A549 (cell line): Measurements from ENCODE around the gene SLC6A6. TPM values are rescaled to one million over a fixed set of nuclear protein-coding genes. Genes with fewer than 3 reads are reported as not detected.

Source experiments
- ATAC-seq, 2 experiments: fragments of 200-7000 bp in 1 of 2; fragments of >200 bp in 1 of 2; cut with Nextera tagmentation in 1 of 2; cut with Tn5 transposase in 1 of 2; 3 replicates each; pipeline versions ENCODE4 v1.8.0 to v1.9.1; 2018 to 2020; ENCODE audit warnings: mild to moderate bottlenecking in 1 of 2, moderate library complexity in 1 of 2
- CTCF ChIA-PET: fragments of 300-600 bp; sonication (Branson Sonifier 250); formaldehyde crosslinking; extraction: SDS; loops from one replicate; lab custom pipeline; 2021; ENCODE audit warnings: antibody characterized with exemption, inconsistent platforms; lab: Yijun Ruan, JAX
- POLR2A ChIA-PET: fragments of 350-600 bp; formaldehyde crosslinking; extraction: SDS; loops from one replicate; lab custom pipeline; 2021; ENCODE audit warnings: antibody characterized with exemption, inconsistent platforms; lab: Yijun Ruan, JAX
- DNase-seq, 2 experiments: peaks; one replicate each; pipeline versions ENCODE4 v3.0.0 to v3.0.0-alpha.2; 2011 to 2016; ENCODE audit warnings: low read depth in 1 of 2, low spot score in 1 of 2
- FAIRE-seq: peaks from 2 replicates; lab custom pipeline; 2011; peaks lifted over from hg19 to GRCh38; lab: Jason Lieb, UNC
- H3K27ac ChIP-seq, 2 experiments: fragments of >200 bp; sonication (Bioruptor Twin); formaldehyde crosslinking; 3 replicates each; pipeline ENCODE4 v1.5.1; 2016 to 2017
- H3K4me1 ChIP-seq: fragments of >200 bp; sonication (Bioruptor Twin); formaldehyde crosslinking; 3 replicates; pipeline ENCODE4 v1.6.1; 2016
- H3K4me2 ChIP-seq: fragments of >200 bp; sonication (Bioruptor Twin); formaldehyde crosslinking; 3 replicates; pipeline ENCODE4 v1.6.1; 2016
- H3K4me3 ChIP-seq: fragments of >200 bp; sonication (Bioruptor Twin); formaldehyde crosslinking; 3 replicates; pipeline ENCODE4 v1.5.1; 2016
- H3K9me3 ChIP-seq: fragments of >200 bp; sonication (Bioruptor Twin); formaldehyde crosslinking; 3 replicates; pipeline ENCODE4 v1.6.1; 2016
- BHLHE40 ChIP-seq: IDR thresholded peaks from 2 replicates; pipeline ENCODE4 v1.6.1; 2012; ENCODE audit warnings: low read depth, low read length, inconsistent platforms
- CEBPB ChIP-seq, 2 experiments: fragments of >200 bp in 1 of 2; sonication (Bioruptor Twin) in 1 of 2; formaldehyde crosslinking in 1 of 2; IDR thresholded peaks; 2 replicates each; pipeline ENCODE4 v1.6.1; 2012 to 2016
- CHD2 ChIP-seq: fragments of 150-350 bp; IDR thresholded peaks from 2 replicates; pipeline ENCODE4 v1.6.1; 2014; ENCODE audit warnings: low read length; ENCODE audit not compliant: partially characterized antibody
- CHD4 ChIP-seq: fragments of 200-600 bp; sonication (generic); IDR thresholded peaks from 2 replicates; pipeline ENCODE4 v1.6.1; 2016; ENCODE audit warnings: antibody characterized with exemption, mild to moderate bottlenecking, borderline replicate concordance
- EHF ChIP-seq: fragments of 250-450 bp; sonication (Bioruptor Pico); IDR thresholded peaks from 2 replicates; pipeline ENCODE4 v1.5.0; 2020; ENCODE audit warnings: mild to moderate bottlenecking
- EHMT2 ChIP-seq: fragments of 200-600 bp; sonication (generic); IDR thresholded peaks from 2 replicates; pipeline ENCODE4 v1.6.1; 2016; ENCODE audit warnings: antibody characterized with exemption, low read depth, mild to moderate bottlenecking, moderate library complexity
- ESRRA ChIP-seq: fragments of 150-350 bp; IDR thresholded peaks from 2 replicates; pipeline ENCODE4 v1.6.1; 2014; ENCODE audit warnings: mild to moderate bottlenecking, low read length, borderline replicate concordance
- FOSB ChIP-seq: fragments of 250-450 bp; sonication (Bioruptor Pico); IDR thresholded peaks from 2 replicates; pipeline ENCODE4 v1.5.0; 2020; ENCODE audit warnings: mild to moderate bottlenecking, moderate library complexity
- HDAC2 ChIP-seq: fragments of 200-600 bp; sonication (generic); IDR thresholded peaks from 2 replicates; pipeline ENCODE4 v1.6.1; 2016
- HOXB13 ChIP-seq: fragments of 250-450 bp; sonication (Bioruptor Pico); IDR thresholded peaks from 2 replicates; pipeline ENCODE4 v1.5.0; 2020; ENCODE audit warnings: low read depth, mild to moderate bottlenecking, moderate library complexity
- JUN ChIP-seq, 2 experiments: fragments of >200 bp; sonication (Bioruptor Twin); formaldehyde crosslinking; IDR thresholded peaks; 2 replicates in 1 of 2; 3 replicates in 1 of 2; pipeline ENCODE4 v1.6.1; 2016 to 2017
- JUNB ChIP-seq: fragments of >200 bp; sonication (Bioruptor Twin); formaldehyde crosslinking; IDR thresholded peaks from 2 replicates; pipeline ENCODE4 v1.6.1; 2016
- KDM5A ChIP-seq: fragments of 200-600 bp; sonication (generic); IDR thresholded peaks from 2 replicates; pipeline ENCODE4 v1.6.1; 2016; ENCODE audit warnings: antibody characterized with exemption, mild to moderate bottlenecking
- MAX ChIP-seq: IDR thresholded peaks from 2 replicates; pipeline ENCODE4 v1.6.1; 2012
- MYC ChIP-seq: IDR thresholded peaks from 2 replicates; pipeline ENCODE4 v1.6.1; 2012; ENCODE audit warnings: mild to moderate bottlenecking, inconsistent platforms, low read length, improper control_type of control experiment, borderline replicate concordance
- NFE2L2 ChIP-seq: fragments of 150-350 bp; conservative IDR thresholded peaks from 2 replicates; pipeline ENCODE4 v1.6.1; 2014; ENCODE audit warnings: low read length
- PBX3 ChIP-seq: IDR thresholded peaks from 2 replicates; pipeline ENCODE4 v1.6.1; 2012
- POLR2A ChIP-seq: IDR thresholded peaks from 2 replicates; pipeline ENCODE4 v1.6.1; 2012; ENCODE audit warnings: mild to moderate bottlenecking, low read length
- REST ChIP-seq: fragments of 200-600 bp; sonication (generic); IDR thresholded peaks from 2 replicates; pipeline ENCODE4 v1.6.1; 2016; ENCODE audit warnings: antibody characterized with exemption, mild to moderate bottlenecking, moderate library complexity
- RFX5 ChIP-seq: fragments of 450-650 bp; IDR thresholded peaks from 2 replicates; pipeline ENCODE4 v1.7.1; 2014; ENCODE audit warnings: antibody characterized with exemption, mild to moderate bottlenecking, moderate library complexity
- RNF2 ChIP-seq: fragments of 200-600 bp; sonication (generic); IDR thresholded peaks from 2 replicates; pipeline ENCODE4 v1.6.1; 2016; ENCODE audit warnings: low read depth, mild to moderate bottlenecking, antibody characterized with exemption, moderate library complexity, borderline replicate concordance
- SMC3 ChIP-seq: fragments of >200 bp; sonication (Bioruptor Twin); formaldehyde crosslinking; IDR thresholded peaks from 3 replicates; pipeline ENCODE4 v1.6.1; 2018; ENCODE audit warnings: inconsistent platforms
- SREBF2 ChIP-seq: fragments of 450-650 bp; IDR thresholded peaks from 2 replicates; pipeline ENCODE4 v1.6.1; 2014; ENCODE audit warnings: mild to moderate bottlenecking, moderate library complexity
- TP53 ChIP-seq: fragments of 250-450 bp; sonication (Bioruptor Pico); IDR thresholded peaks from 2 replicates; pipeline ENCODE4 v1.5.0; 2021; ENCODE audit warnings: mild to moderate bottlenecking, moderate library complexity
- ZFP36 ChIP-seq: fragments of 450-650 bp; IDR thresholded peaks from 2 replicates; pipeline ENCODE4 v1.6.1; 2014; ENCODE audit warnings: borderline replicate concordance; ENCODE audit not compliant: partially characterized antibody
- ZSCAN20 ChIP-seq: fragments of 250-450 bp; sonication (Bioruptor Pico); IDR thresholded peaks from 2 replicates; pipeline ENCODE4 v1.8.0; 2022; ENCODE audit warnings: mild to moderate bottlenecking, moderate library complexity
- WGBS: methylation state at CpG from one replicate; pipeline ENCODE4 v1.1.6; 2017; ENCODE audit errors: missing lambda C conversion rate; 5-methylcytosine and 5-hydroxymethylcytosine counted together
- polyA plus RNA-seq, 4 experiments: library from polyadenylated mRNA; depleted of rRNA in 3 of 4; stranded (reverse); fragments of >200 nt; fragmentation: RNase III in 1 of 4; extraction: RNeasy Plus Mini Kit Qiagen cat#74134 plus additional on column Dnase treatment in 1 of 4; gene quantifications; 2 replicates in 3 of 4; 3 replicates in 1 of 4; pipeline ENCODE4 v1.2.3, GENCODE V29; 2011 to 2017
- TF ChIP-seq, protein P1 (sequence below): fragments of 450-650 bp; IDR thresholded peaks from 2 replicates; pipeline ENCODE4 v1.6.1; 2014; ENCODE audit warnings: antibody characterized with exemption

Gene SLC6A6
- polyA plus RNA-seq, 2 of the 4 experiments (the other 2 are of a cell fraction), result 73.3 to 73.8 TPM

DNA sequence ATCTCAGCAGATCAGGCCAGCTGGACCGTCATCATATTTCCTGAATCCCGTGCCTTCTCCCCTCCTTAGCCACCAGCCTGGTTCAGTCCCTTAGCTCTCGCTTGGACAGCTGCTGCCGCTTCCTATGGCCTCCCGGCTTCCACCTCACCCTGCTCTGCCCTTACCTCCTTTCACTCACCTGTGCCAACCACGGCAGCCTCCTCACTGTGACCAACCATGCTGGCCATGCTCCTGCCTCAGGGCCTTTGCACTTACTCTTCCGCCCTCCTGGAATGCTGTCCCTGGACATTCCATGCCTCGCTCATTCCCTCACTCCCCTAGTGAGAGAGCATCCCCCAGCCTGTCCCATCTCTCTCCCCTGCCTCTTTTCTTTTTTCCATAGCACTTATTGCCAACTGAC lies 118.6 kb downstream of the SLC6A6 start:
- POLR2A ChIA-PET, result no interaction called here
- FAIRE-seq (no peak), DNase-seq (no peak), ATAC-seq (no peak)
- TF ChIP-seq HDAC2 (no peak), CHD4 (no peak)
- 68% methylated on average over 8 of the region's 8 CpGs for WGBS
- H3K4me1 ChIP-seq, result no peaks in the 10 kb centered on the region
- no peak overlapping the region for H3K4me2 ChIP-seq
- H3K4me3 ChIP-seq, result no peak overlapping the region
- H3K9me3 ChIP-seq, result no peaks in the 10 kb centered on the region
- CTCF ChIA-PET, result interaction anchor here (1.6 to 7.0 kb wide), 4 partner anchors 9 to 16 kb away, joined by 3 to 58 read pairs (median 6); no protein-coding TSS in a partner anchor
- H3K27ac ChIP-seq, result no peak overlapping the region

- WGBS, result 52% methylated on average over 7 of the region's 12 CpGs
- FAIRE-seq, result no peak
- no peak overlapping the region for H3K4me3 ChIP-seq
- ChIA-PET CTCF (interaction anchor here (1.6 to 7.0 kb wide), 3 partner anchors 9 to 13 kb away, joined by 3 to 58 read pairs (median 5); no protein-coding TSS in a partner anchor), POLR2A (no interaction called here)
- H3K9me3 ChIP-seq, result no peaks in the 10 kb centered on the region
- H3K27ac ChIP-seq, result no peak overlapping the region
- H3K4me2 ChIP-seq, result no peak overlapping the region
- DNase-seq, result no peak
- no peaks in the 10 kb centered on the region for H3K4me1 ChIP-seq
- no peak for ATAC-seq
- no peak for TF ChIP-seq RFX5
- TF ChIP-seq, protein P1, sequence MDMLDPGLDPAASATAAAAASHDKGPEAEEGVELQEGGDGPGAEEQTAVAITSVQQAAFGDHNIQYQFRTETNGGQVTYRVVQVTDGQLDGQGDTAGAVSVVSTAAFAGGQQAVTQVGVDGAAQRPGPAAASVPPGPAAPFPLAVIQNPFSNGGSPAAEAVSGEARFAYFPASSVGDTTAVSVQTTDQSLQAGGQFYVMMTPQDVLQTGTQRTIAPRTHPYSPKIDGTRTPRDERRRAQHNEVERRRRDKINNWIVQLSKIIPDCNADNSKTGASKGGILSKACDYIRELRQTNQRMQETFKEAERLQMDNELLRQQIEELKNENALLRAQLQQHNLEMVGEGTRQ, result no peak
- no peak for TF ChIP-seq EHF (CRISPR knock-in tag)
- TF ChIP-seq KDM5A, result no peak
- no peak for TF ChIP-seq RNF2
- TF ChIP-seq HOXB13 (CRISPR knock-in tag), result no peak
- no peak for TF ChIP-seq NFE2L2
- TF ChIP-seq MAX, result no peak
- TF ChIP-seq ESRRA, result no peak
- no peak for TF ChIP-seq REST
- TF ChIP-seq JUN (IDR thresholded peaks at IDR 0.05), result no peak
- no peak for TF ChIP-seq JUNB
- no peak for TF ChIP-seq POLR2A
- TF ChIP-seq SMC3, result no peak
- TF ChIP-seq HDAC2, result no peak
- no peak for TF ChIP-seq MYC
- no peak for TF ChIP-seq TP53 (CRISPR knock-in tag)
- no peak for TF ChIP-seq ZFP36
Observed at GRCh38 chr3:14521611-14522010, 119.2 kb downstream of the SLC6A6 start.

GRCh38 chr3:14522129-14522691 lies 119.8 kb downstream of the SLC6A6 start:
- no peak overlapping the region for H3K4me3 ChIP-seq
- DNase-seq, result no peak
- H3K27ac ChIP-seq, result no peak overlapping the region
- ATAC-seq, result no peak
- WGBS, result 72% methylated on average over 14 of the region's 16 CpGs
- no peaks in the 10 kb centered on the region for H3K9me3 ChIP-seq
- CTCF ChIA-PET, result interaction anchor here (1.7 to 7.0 kb wide), 2 partner anchors 11 to 13 kb away, joined by 5 to 58 read pairs; no protein-coding TSS in a partner anchor
- POLR2A ChIA-PET, result no interaction called here
- H3K4me2 ChIP-seq, result no peak overlapping the region
- no peak for FAIRE-seq
- H3K4me1 ChIP-seq, result no peaks in the 10 kb centered on the region
- TF ChIP-seq REST (no peak), CEBPB (IDR thresholded peaks at IDR 0.05) (no peak), FOSB (CRISPR knock-in tag) (no peak), EHMT2 (no peak), ZSCAN20 (no peak), CHD2 (no peak), TP53 (CRISPR knock-in tag) (no peak), SREBF2 (no peak), PBX3 (no peak), BHLHE40 (no peak), RFX5 (no peak)
